ENCODE measurements around the gene ELFN2. TPM values are rescaled to one million over a fixed set of nuclear protein-coding genes. Genes with fewer than 3 reads are reported as not detected.

ELFN2 gene
- total and polyA plus RNA-seq, 5 donors from 2014 or later = 0.44 TPM; not detected in 4

DNA sequence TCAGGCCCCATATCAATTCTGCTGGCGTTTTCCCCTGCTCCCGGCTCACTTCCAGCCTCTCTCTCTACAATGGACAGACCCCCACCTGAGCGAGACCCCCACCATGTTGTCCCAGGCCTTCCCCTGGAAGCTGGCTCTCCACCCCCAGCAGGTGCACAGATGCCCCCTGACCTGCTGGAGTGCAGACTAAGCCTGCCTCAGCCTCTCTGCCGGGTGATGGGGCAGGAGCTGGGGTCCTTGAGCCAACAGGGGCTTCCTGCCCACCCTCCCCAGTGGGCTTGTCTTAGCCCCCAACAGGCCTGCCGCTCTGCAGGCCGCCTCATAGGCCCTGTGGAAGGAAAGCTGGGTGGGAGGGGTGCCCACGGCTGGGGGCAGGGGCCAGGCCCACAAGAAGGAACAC lies 10.0 kb downstream of the ELFN2 start:
- H3K4me1 Mint-ChIP-seq = peaks cover 0 to 36% (median 16%) of the 10 kb centered on the region in 4 donors
- Histone ChIP-seq H3K27ac (ENCODE audit: insufficient read depth, low read length, poor library complexity, severe bottlenecking) (no peak overlapping the region), H3K36me3 (ENCODE audit: control insufficient read depth, insufficient read depth, low read length) (no peaks in the 10 kb centered on the region), H3K4me1 (ENCODE audit: control insufficient read depth, insufficient read depth, low read length, poor library complexity, severe bottlenecking) (peaks cover 18% of the 10 kb centered on the region), H3K9me3 (ENCODE audit: control insufficient read depth in 2 of 2, low read length in 2 of 2) (no peaks in the 10 kb centered on the region), H3K27me3 (ENCODE audit: control insufficient read depth, insufficient read depth, low read length) (no peaks in the 10 kb centered on the region), H3K4me3 (ENCODE audit: low read depth, low read length) (no peak overlapping the region)
- DNase-seq = no peak
- H3K27ac Mint-ChIP-seq = no peak overlapping the region
- H3K4me3 Mint-ChIP-seq = peak overlapping the region in 2 of 4 donors; percentile 13 to 54
- H3K9me3 Mint-ChIP-seq = no peaks in the 10 kb centered on the region
- no peaks in the 10 kb centered on the region for H3K36me3 Mint-ChIP-seq
- peaks cover 63% of the 10 kb centered on the region for H3K27me3 Mint-ChIP-seq
- ATAC-seq (ENCODE audit: low read depth in 2 of 2) = no peak

GRCh38 chr22:37416827-37417226 lies 10.5 kb downstream of the ELFN2 start:
- no peaks in the 10 kb centered on the region for H3K36me3 ChIP-seq (ENCODE audit: control insufficient read depth, insufficient read depth, low read length)
- peaks cover 59% of the 10 kb centered on the region for H3K27me3 Mint-ChIP-seq
- H3K4me3 Mint-ChIP-seq = peak overlapping the region in 2 of 4 donors; percentile 13 to 54
- H3K4me3 ChIP-seq (ENCODE audit: low read depth, low read length) = no peak overlapping the region
- peaks cover 0 to 36% (median 16%) of the 10 kb centered on the region in 4 donors for H3K4me1 Mint-ChIP-seq
- no peaks in the 10 kb centered on the region for H3K27me3 ChIP-seq (ENCODE audit: control insufficient read depth, insufficient read depth, low read length)
- DNase-seq = peak in 1 of 3 donors; percentile 22
- H3K9me3 Mint-ChIP-seq = peaks cover 0 to 2% (median 0%) of the 10 kb centered on the region in 7 donors
- no peaks in the 10 kb centered on the region for H3K36me3 Mint-ChIP-seq
- no peak overlapping the region for H3K27ac Mint-ChIP-seq
- peaks cover 18% of the 10 kb centered on the region for H3K4me1 ChIP-seq (ENCODE audit: control insufficient read depth, insufficient read depth, low read length, poor library complexity, severe bottlenecking)
- no peak overlapping the region for H3K27ac ChIP-seq (ENCODE audit: insufficient read depth, low read length, poor library complexity, severe bottlenecking)
- H3K9me3 ChIP-seq (ENCODE audit: control insufficient read depth in 2 of 2, low read length in 2 of 2) = no peaks in the 10 kb centered on the region
- no peak for ATAC-seq (ENCODE audit: low read depth in 2 of 2)

- ATAC-seq (ENCODE audit: low read depth in 2 of 2) = no peak
- Mint-ChIP-seq H3K4me1 (peaks cover 0 to 34% (median 16%) of the 10 kb centered on the region in 4 donors), H3K9me3 (peaks cover 0 to 2% (median 0%) of the 10 kb centered on the region in 7 donors), H3K27me3 (peaks cover 55% of the 10 kb centered on the region), H3K27ac (no peak overlapping the region), H3K4me3 (peak overlapping the region in 1 of 4 donors; percentile 54), H3K36me3 (no peaks in the 10 kb centered on the region)
- H3K27me3 ChIP-seq (ENCODE audit: control insufficient read depth, insufficient read depth, low read length) = no peaks in the 10 kb centered on the region
- DNase-seq = no peak
- H3K9me3 ChIP-seq (ENCODE audit: control insufficient read depth in 2 of 2, low read length in 2 of 2) = no peaks in the 10 kb centered on the region
- H3K27ac ChIP-seq (ENCODE audit: insufficient read depth, low read length, poor library complexity, severe bottlenecking) = no peak overlapping the region
- no peaks in the 10 kb centered on the region for H3K36me3 ChIP-seq (ENCODE audit: control insufficient read depth, insufficient read depth, low read length)
- no peak overlapping the region for H3K4me3 ChIP-seq (ENCODE audit: low read depth, low read length)
- H3K4me1 ChIP-seq (ENCODE audit: control insufficient read depth, insufficient read depth, low read length, poor library complexity, severe bottlenecking) = peaks cover 18% of the 10 kb centered on the region
Measured at GRCh38 chr22:37416389-37416788, 10.9 kb downstream of the ELFN2 start.

DNA sequence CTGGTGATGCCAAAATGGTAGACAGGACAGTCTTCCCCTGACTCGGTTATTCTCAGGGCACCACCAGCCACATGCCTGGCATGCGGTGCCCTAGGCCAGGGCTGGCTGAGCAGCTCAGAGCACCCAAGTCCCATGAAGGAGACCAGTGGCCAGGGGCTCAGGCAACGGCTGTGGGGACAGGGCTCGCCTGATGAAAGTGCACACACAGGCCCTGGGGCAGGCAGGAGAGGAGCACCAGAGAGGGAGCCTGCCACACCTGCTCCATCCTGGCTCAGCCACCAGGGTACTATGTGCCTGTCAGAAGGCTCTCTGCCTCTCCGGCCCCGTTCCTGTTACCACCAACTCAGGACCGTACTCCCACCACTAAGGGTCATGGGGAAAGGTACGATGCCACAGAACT lies 12.1 kb downstream of the ELFN2 start:
- H3K27me3 ChIP-seq (ENCODE audit: control insufficient read depth, insufficient read depth, low read length) = no peaks in the 10 kb centered on the region
- no peaks in the 10 kb centered on the region for H3K36me3 ChIP-seq (ENCODE audit: control insufficient read depth, insufficient read depth, low read length)
- no peak overlapping the region for H3K4me3 ChIP-seq (ENCODE audit: low read depth, low read length)
- no peak overlapping the region for H3K27ac ChIP-seq (ENCODE audit: insufficient read depth, low read length, poor library complexity, severe bottlenecking)
- no peaks in the 10 kb centered on the region for H3K9me3 ChIP-seq (ENCODE audit: control insufficient read depth in 2 of 2, low read length in 2 of 2)
- ATAC-seq (ENCODE audit: low read depth in 2 of 2) = no peak
- Mint-ChIP-seq H3K36me3 (no peaks in the 10 kb centered on the region), H3K4me3 (peak overlapping the region in 1 of 4 donors; percentile 4), H3K9me3 (peaks cover 0 to 2% (median 0%) of the 10 kb centered on the region in 7 donors), H3K4me1 (peaks cover 0 to 25% (median 10%) of the 10 kb centered on the region in 4 donors), H3K27me3 (peaks cover 43% of the 10 kb centered on the region), H3K27ac (no peak overlapping the region)
- H3K4me1 ChIP-seq (ENCODE audit: control insufficient read depth, insufficient read depth, low read length, poor library complexity, severe bottlenecking) = peaks cover 18% of the 10 kb centered on the region
- no peak for DNase-seq

GRCh38 chr22:37414288-37414687 lies 13.0 kb downstream of the ELFN2 start:
- Mint-ChIP-seq H3K4me1 (peaks cover 0 to 20% (median 7%) of the 10 kb centered on the region in 4 donors), H3K27ac (no peak overlapping the region), H3K9me3 (peaks cover 0 to 2% (median 0%) of the 10 kb centered on the region in 7 donors), H3K4me3 (no peak overlapping the region), H3K36me3 (no peaks in the 10 kb centered on the region), H3K27me3 (peaks cover 37% of the 10 kb centered on the region)
- ATAC-seq (ENCODE audit: low read depth in 2 of 2) (no peak), DNase-seq (no peak)
- Histone ChIP-seq H3K36me3 (ENCODE audit: control insufficient read depth, insufficient read depth, low read length) (no peaks in the 10 kb centered on the region), H3K4me3 (ENCODE audit: low read depth, low read length) (no peak overlapping the region), H3K27ac (ENCODE audit: insufficient read depth, low read length, poor library complexity, severe bottlenecking) (no peak overlapping the region), H3K9me3 (ENCODE audit: control insufficient read depth in 2 of 2, low read length in 2 of 2) (no peaks in the 10 kb centered on the region), H3K4me1 (ENCODE audit: control insufficient read depth, insufficient read depth, low read length, poor library complexity, severe bottlenecking) (peaks cover 11% of the 10 kb centered on the region), H3K27me3 (ENCODE audit: control insufficient read depth, insufficient read depth, low read length) (no peaks in the 10 kb centered on the region)

DNA sequence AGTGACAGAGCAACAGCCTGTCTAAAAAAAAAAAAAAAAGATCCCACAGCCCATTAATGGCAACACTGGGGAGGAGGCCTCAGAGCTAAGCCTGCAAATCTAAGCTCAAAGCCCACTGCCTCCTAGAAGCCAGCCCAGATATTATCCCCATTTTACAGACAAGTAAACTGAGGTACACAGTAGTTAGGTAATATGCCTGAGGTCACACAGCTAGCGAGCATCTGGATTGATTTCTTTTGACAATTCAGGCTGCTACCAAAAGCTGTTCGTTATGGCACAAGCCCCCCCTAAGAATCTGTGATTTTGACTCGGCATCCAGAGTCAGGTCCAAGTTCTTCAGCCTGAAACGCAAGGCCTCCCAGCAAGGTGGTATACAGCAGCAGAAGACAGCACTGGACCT lies 13.7 kb downstream of the ELFN2 start:
- peaks cover 30% of the 10 kb centered on the region for H3K27me3 Mint-ChIP-seq

DNA sequence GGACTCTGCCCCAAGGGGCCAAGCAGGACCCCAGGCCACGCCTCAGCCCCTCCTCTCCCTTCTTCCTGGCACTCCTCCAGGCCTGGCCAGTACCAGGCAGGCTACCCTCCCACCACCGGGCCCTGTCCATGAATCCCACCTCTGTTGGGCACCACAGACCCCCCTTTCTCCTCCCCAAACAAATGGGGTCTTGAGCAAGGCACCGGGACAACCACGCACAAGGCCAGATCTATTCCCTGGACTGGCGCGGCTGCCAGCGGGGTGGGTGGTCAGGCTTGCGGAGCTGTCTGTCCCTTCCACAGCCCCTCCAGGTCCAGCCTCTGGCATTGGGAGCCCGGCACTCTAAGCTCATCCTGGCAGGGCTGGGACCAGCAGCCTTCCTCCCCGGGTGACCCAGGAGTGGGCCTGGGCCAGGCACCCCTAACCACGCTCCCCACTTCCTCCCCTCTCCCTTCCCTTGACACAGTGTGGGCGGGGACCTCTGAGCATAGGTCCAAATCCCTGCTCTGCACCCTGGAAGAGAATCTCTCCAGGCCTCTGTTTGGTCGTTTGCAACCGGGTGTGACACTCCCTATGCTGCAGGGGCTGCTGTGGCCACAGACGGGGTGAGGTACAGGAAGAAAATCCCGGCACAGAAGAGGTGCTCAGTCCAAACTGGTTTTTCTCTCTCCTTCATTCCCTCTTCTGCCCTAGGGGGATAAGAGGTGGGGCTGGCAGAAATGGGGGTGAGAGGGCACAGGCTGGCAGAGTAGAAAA lies 14.6 kb downstream of the ELFN2 start:
- no peaks in the 10 kb centered on the region for H3K9me3 ChIP-seq (ENCODE audit: control insufficient read depth in 2 of 2, low read length in 2 of 2)
- H3K27me3 ChIP-seq (ENCODE audit: control insufficient read depth, insufficient read depth, low read length) = no peaks in the 10 kb centered on the region
- peaks cover 25% of the 10 kb centered on the region for H3K27me3 Mint-ChIP-seq
- no peak overlapping the region for H3K4me3 Mint-ChIP-seq
- H3K4me1 Mint-ChIP-seq = peaks cover 0 to 12% (median 3%) of the 10 kb centered on the region in 4 donors
- H3K36me3 Mint-ChIP-seq = no peaks in the 10 kb centered on the region
- H3K27ac Mint-ChIP-seq = no peak overlapping the region
- H3K36me3 ChIP-seq (ENCODE audit: control insufficient read depth, insufficient read depth, low read length) = no peaks in the 10 kb centered on the region
- H3K4me1 ChIP-seq (ENCODE audit: control insufficient read depth, insufficient read depth, low read length, poor library complexity, severe bottlenecking) = peaks cover 8% of the 10 kb centered on the region
- H3K4me3 ChIP-seq (ENCODE audit: low read depth, low read length) = no peak overlapping the region
- no peak for ATAC-seq (ENCODE audit: low read depth in 2 of 2)
- no peak overlapping the region for H3K27ac ChIP-seq (ENCODE audit: insufficient read depth, low read length, poor library complexity, severe bottlenecking)
- no peak for DNase-seq
- peaks cover 0 to 2% (median 0%) of the 10 kb centered on the region in 7 donors for H3K9me3 Mint-ChIP-seq

More for the DNA sequence above, 13.7 kb downstream of the ELFN2 start:
- H3K4me3 ChIP-seq (ENCODE audit: low read depth, low read length) = no peak overlapping the region
- H3K4me1 Mint-ChIP-seq = peaks cover 0 to 13% (median 5%) of the 10 kb centered on the region in 4 donors
- no peak overlapping the region for H3K27ac ChIP-seq (ENCODE audit: insufficient read depth, low read length, poor library complexity, severe bottlenecking)
- ATAC-seq (ENCODE audit: low read depth in 2 of 2) = no peak
- H3K4me1 ChIP-seq (ENCODE audit: control insufficient read depth, insufficient read depth, low read length, poor library complexity, severe bottlenecking) = peaks cover 8% of the 10 kb centered on the region
- H3K9me3 Mint-ChIP-seq = peaks cover 0 to 2% (median 0%) of the 10 kb centered on the region in 7 donors
- H3K27me3 ChIP-seq (ENCODE audit: control insufficient read depth, insufficient read depth, low read length) = no peaks in the 10 kb centered on the region
- no peaks in the 10 kb centered on the region for H3K9me3 ChIP-seq (ENCODE audit: control insufficient read depth in 2 of 2, low read length in 2 of 2)
- H3K4me3 Mint-ChIP-seq = no peak overlapping the region
- no peak for DNase-seq
- H3K36me3 Mint-ChIP-seq = no peaks in the 10 kb centered on the region
- H3K27ac Mint-ChIP-seq = peak overlapping the region in 1 of 3 donors; percentile 69
- H3K36me3 ChIP-seq (ENCODE audit: control insufficient read depth, insufficient read depth, low read length) = no peaks in the 10 kb centered on the region

- Histone ChIP-seq H3K36me3 (ENCODE audit: control insufficient read depth, insufficient read depth, low read length) (no peaks in the 10 kb centered on the region), H3K27ac (ENCODE audit: insufficient read depth, low read length, poor library complexity, severe bottlenecking) (no peak overlapping the region), H3K9me3 (ENCODE audit: control insufficient read depth in 2 of 2, low read length in 2 of 2) (no peaks in the 10 kb centered on the region), H3K4me1 (ENCODE audit: control insufficient read depth, insufficient read depth, low read length, poor library complexity, severe bottlenecking) (peaks cover 5% of the 10 kb centered on the region), H3K27me3 (ENCODE audit: control insufficient read depth, insufficient read depth, low read length) (no peaks in the 10 kb centered on the region), H3K4me3 (ENCODE audit: low read depth, low read length) (no peak overlapping the region)
- H3K9me3 Mint-ChIP-seq = peaks cover 0 to 2% (median 0%) of the 10 kb centered on the region in 7 donors
- H3K27ac Mint-ChIP-seq = peak overlapping the region in 1 of 3 donors; percentile 29
- DNase-seq (no peak), ATAC-seq (ENCODE audit: low read depth in 2 of 2) (no peak)
- peaks cover 0 to 6% (median under 1%) of the 10 kb centered on the region in 4 donors for H3K4me1 Mint-ChIP-seq
- no peak overlapping the region for H3K4me3 Mint-ChIP-seq
- H3K27me3 Mint-ChIP-seq = peaks cover 18% of the 10 kb centered on the region
- H3K36me3 Mint-ChIP-seq = no peaks in the 10 kb centered on the region
Measured at GRCh38 chr22:37411655-37412054, 15.6 kb downstream of the ELFN2 start.

Data from CD4-positive, CD25-positive, alpha-beta regulatory T cell (primary cell).